ENCODE results near the gene PDE4D.
"Not testable (repeated sequence)": the region's sequence is repeated elsewhere in the genome, so short reads cannot be mapped to it uniquely, and the experiment has no call there.

PDE4D gene

DNA sequence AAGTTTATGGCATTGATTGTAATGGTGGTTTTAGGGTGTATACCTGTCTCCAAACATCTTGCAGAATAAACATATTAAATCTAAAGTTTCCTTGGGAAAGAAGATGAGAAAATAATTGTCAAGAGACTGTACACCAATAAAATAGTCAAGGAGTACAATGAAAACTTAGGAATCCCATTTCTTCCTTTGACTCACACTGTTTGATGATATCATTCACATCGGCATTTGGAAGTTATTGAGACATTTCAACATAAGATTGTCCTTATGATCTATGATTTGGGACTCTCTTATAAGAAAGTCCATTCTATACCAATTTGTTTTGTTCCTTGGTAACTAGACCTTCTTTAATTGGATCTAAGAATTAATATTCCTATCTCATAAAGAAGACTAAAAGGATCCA, 828.0 kb downstream of the PDE4D start:
- no peak for DNase-seq (ENCODE audit: low read depth)

DNA sequence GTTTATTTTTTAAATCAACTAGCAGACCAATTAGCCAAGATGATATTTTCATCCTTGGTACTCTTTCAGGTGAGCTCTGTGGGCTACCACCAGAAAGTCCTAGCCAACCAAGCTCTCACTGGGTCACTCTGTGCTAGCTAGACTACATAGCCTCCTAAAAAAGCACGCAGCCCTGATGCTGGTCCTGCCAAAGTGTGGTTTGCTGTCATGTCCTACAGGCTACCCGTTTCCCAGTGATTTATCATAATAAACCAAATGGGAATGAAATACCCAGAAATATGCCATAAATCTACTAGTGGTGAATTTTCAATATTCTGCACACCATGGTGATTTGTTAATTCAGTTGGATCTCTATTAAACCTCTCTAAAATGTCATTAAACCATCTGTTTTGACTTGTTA, 829.2 kb downstream of the PDE4D start:
- DNase-seq (ENCODE audit: low read depth) = no peak

DNA sequence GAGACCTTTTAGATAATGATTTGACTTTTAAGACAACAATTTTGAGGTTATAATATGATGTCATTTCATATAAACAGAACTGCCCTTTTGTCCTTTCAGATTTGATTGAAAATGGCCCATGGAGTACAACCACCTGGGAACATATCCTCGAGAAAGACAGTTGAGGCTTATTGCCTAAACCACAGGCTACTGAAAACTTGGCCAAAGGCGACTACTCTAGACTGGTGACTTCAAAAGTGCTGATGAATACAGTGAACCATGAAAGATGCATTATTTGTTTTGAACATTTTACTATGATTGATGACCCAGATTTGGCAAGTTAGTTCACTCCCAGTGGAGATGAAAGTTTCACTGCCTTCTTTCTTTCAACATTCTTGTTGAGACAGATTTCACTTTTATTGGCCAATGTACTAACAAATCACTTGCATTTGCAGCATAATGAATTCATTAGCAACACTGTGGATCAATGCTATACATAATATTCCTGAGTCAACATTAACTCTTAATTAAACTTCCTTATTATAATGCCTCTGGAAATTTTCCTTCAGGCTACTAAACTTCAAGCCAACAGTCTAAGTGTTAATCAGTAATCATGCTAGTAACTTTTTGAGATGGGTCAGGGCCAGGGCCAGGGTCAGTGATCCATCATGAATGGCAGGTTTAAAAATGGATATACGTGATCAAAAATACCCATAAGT, 830.4 kb downstream of the PDE4D start:
- DNase-seq (ENCODE audit: low read depth) = no peak

DNA sequence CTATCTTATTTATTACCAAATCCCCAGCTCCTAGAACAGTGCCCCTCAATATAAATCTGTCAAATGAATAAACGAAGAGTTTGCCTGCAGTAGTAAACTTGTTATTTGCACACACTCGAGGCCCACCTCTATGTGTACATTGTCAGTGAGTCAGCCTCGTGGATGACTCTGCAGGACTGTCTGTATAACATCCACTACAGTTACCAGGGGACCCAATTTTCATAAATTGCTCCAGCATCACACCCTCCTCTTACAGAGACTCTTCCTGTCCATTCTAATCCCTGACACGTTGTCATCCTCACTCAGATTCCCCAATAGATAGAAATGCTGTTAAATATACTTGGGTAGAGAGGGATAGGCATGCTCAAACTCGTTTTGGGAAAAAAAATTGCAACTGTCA, 832.1 kb downstream of the PDE4D start:
- DNase-seq (ENCODE audit: low read depth) = no peak

DNA sequence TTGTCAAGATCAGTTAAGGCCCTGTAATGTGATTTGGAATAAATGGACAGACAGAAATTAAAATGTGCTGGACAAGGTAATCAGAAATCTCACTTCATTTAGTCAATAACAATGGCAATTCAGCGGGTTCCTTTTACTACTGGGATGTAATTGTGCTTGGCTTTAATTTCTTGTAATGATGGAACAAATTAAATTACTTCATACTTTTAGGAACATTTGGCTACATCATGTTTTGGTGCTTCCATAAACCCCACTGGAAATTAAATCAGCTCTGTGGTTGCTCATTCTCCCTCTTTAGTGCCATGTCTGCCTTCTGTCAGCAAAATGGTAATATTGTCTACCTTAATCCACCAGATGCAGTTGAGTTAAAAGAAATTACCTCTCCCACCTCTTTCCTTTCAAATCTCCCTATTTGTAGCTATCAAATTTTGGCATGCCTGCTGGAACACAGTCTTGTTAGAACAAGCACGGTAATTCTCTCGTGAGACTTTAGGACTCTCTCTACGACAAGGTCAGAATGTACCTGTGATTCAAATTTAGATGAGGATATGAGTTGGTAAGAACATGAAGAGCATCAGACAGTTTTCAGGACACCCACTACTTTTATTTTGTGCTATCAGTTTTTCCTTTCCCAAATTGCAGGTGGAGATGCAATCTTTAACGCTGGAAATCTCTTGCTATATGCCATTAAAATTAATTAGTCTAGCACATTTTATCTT, 834.4 kb downstream of the PDE4D start:
- DNase-seq (ENCODE audit: low read depth) = no peak

DNA sequence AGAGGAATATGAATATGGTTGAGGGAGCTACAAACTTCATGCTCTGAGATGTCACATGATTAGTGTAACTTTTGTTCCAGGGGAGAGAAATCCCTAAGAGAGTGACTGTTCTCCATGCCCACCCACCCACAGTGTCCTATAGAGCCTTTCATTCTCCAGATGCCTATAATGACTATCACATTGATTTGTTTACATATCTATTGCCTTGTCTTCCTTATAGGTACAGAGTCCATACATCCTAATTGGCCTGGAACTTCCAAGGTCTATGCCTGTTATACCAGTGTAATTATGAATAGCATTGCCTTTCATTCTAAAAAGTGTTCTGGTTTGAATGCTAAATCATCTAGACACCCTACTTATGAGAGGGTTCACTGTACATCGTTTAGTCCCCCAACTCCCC, 835.3 kb downstream of the PDE4D start:
- no peak for DNase-seq (ENCODE audit: low read depth)

DNA sequence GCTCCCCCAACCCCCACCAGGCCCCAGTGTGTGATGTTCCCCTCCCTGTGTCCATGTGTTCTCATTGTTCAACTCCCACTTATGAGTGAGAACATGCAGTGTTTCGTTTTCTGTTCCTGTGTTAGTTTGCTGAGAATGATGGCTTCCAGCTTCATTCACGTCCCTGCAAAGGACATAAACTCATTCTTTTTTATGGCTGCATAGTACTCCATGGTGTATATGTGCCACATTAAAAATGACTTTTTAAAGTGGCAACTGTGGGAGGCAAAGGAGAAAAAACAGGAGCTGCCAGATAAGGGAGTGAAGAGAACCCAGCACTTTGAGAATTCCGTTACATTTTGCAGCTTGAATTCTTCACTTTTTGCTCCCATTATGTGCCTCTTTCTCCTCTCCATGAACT, 836.9 kb downstream of the PDE4D start:
- DNase-seq (ENCODE audit: low read depth) = not testable (repeated sequence)

DNA sequence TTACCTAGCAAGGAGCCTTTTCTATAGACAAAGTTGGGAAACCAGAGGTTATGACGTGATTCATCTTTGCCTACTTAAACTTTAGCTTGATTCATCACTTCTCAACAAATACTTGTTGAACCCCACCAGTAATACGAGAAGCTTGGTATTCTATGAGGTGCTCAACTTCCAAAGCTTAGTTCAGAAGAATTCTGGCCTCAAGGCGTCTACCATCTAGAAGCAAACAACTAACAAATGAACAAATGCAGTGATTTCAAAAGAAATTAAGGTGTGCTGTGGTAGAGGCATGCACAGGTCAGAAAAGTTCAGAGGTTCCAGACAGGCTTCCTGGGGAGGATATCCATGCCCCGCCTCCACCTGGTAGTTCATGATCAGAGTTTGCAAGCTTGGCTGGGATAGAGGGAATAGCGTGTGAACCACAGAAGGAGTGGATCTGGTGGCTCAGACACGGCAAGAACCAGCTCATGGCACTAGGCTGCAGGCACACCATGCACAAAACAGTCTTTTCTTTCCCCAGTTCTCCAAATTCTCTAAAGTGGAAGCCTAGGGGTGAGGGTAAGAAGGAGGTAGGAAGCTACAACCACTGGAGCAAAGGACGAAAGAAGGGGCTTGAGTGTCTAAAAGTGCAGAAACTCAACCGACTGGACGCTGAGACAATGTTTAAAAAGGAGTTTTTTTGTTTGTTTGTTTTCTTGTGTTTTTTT, 837.6 kb downstream of the PDE4D start:
- DNase-seq (ENCODE audit: low read depth) = no peak

DNA sequence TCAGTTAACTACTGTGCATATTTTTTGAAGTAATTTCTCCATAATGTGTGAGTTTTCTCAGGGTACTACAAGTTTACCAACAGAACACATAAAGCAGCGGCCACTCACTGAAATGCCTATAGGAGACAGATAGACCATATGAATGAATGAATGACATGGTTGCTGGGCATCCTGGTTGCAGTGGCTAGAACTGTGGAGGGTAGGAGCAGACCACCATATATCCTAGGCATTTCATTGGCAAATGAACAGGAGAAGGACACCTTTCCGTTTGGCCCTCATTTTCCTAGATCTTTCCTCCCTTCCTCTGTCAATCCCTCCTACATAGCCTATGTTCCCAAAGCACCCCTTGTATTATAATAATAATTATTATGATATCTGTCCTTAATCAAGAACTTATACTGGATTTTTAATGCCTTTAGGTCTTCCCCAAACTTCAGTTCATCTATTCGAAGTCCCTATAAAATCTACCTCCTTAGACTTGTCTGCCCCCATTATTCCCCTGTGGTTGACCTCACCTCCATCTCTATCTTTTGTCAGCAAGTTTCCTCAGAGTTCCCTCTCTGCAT, 838.5 kb downstream of the PDE4D start:
- DNase-seq (ENCODE audit: low read depth) = no peak

DNA sequence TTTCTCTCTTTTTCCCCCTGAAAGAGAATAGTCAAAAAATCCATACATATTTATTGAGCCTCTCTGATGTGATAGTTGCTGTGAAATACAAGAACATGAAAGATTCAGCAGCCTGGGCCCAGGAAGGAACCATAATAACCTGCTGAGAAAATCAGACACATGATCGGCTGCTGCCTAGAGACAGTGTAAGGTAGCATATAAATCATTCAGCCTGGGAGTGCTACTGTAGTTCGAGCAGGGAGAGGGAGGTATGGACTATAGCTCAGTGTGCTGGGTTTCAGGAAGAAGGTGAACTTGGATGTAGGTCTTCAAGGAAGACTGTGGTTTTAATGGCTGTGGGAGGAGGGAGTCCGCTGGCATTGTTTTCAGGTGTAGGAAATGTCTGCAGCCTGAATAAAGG, 841.6 kb downstream of the PDE4D start:
- no peak for DNase-seq (ENCODE audit: low read depth)

DNA sequence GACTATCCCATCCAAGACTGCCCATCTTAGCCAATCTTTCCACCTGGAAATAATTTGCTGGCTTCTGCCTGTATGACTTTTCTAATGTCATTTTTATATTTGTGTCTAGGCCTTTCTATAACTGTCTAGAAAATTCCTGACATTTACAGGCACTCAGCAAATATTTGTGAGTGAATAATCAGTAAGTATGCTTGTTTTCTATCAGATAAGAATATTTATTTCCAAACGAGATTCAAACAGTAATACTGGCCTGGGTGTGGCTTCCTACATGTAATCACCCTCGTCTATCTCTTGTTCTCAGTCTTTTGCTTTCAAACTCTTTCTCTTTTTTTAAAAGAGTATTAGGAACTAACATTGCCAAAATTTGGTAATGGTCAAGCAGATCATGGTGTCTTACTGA, 844.4 kb downstream of the PDE4D start:
- no peak for DNase-seq (ENCODE audit: low read depth)

DNA sequence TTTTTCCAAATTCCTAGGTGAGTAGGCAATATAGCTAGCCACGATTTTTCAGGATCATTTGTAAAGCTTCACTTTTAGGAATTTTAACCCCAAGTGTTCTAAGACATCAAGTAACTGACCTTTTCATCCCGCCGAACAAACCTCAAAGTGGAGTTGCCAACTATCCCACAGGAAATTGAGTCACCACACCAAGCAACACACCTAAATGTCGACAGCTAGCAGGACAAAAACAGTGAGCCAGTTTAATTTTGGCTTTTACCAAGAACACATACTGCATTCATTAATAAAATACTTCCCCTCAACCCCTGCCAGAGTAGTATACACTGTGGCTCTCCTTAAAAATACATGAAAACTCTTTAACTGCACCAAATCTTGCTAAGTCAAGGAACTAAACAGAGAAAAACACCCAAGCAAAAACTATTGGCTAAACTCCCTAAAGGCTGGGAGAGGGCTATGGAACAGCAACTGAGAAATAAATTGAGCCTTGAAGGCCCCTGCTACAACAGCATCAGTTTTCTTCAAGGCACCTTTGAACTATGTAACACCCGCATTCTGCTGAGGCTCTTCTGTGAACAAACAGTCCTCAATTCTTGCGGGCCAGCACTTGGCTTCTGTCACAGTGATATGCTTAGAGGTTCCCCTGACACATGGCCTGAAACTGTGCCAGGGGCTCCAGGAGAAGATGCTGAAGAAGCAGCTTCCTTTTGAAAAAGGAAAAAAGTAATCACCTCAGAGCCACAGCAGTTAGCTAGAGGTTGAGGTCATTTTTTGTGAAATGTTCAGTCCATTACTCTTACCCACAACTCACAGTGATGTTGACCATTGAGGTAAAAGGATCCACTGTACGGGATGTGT, 851.1 kb downstream of the PDE4D start:
- no peak for DNase-seq (ENCODE audit: low read depth)

DNA sequence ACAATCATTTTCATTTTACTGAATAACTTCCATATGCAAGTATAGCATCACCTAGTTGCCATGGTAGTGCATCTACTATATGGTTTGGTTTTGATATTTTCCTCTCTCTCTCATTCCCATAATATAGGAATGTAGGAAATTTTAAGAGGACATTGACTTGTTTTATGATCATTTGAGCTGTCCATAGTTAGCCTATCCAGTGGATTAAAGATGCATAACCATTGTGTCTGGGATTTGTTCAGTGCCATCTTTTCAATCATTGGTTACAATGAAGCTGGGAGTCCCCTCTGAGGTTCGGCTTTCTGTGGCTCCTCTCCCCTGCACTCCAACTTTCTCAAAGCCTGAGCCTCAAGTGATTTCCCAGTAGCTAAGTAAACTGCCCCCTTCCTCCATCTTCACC, 852.2 kb downstream of the PDE4D start:
- DNase-seq (ENCODE audit: low read depth) = no peak

DNA sequence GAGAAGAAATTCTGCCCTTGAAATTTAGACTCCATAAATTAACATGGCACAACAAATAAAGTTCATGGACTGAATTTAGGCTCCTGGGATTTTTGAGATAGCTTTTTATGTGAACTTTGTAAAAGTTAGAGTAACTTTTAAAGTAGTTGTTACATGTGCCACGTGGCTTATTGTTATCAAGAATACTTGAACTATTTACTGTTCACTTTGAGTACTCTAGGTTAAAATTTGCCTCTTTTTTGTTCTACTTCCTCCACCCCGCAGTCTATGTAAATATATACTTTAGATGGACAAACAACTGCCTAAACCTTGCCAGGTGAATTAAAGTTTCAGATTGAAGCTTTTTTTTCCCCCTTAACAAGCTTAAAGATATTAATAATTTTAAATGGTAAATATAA, 852.7 kb downstream of the PDE4D start:
- DNase-seq (ENCODE audit: low read depth) = no peak

DNA sequence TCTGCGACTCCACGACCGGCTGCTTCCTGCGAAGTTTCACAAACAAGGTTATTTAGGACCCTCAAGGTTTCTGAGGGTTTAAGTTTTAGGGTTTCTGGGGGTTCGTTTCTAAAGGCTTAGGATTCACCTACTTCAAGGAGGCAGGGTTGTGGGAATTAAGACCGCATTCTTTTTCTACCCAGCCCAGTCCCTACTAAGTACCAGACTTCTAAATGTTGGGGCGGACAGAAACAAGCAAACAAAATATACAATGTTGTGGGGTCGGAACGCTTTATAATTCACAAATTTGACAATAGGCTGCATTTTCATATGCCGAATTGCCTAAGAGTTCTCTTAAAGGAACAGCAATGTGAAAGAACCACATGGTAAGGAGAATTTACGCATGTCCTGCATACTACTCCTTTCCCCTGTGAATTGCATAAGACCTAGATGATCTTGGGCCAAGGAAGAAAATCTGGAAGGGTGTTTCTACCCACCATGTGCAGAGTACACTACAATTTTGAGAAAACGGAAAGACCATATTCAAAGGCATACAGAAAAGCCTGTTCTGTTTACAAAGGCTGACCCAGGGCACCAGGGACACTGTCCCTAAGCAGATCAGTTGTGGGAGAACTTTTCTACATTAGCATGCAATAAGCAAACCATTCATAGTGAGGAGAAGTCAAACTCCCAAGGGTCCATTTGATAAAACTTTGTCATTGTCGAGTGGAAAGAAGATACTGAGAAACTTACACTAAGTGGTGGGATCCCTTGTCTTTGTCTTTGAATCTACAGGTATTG, 853.3 kb downstream of the PDE4D start:
- no peak for DNase-seq (ENCODE audit: low read depth)

DNA sequence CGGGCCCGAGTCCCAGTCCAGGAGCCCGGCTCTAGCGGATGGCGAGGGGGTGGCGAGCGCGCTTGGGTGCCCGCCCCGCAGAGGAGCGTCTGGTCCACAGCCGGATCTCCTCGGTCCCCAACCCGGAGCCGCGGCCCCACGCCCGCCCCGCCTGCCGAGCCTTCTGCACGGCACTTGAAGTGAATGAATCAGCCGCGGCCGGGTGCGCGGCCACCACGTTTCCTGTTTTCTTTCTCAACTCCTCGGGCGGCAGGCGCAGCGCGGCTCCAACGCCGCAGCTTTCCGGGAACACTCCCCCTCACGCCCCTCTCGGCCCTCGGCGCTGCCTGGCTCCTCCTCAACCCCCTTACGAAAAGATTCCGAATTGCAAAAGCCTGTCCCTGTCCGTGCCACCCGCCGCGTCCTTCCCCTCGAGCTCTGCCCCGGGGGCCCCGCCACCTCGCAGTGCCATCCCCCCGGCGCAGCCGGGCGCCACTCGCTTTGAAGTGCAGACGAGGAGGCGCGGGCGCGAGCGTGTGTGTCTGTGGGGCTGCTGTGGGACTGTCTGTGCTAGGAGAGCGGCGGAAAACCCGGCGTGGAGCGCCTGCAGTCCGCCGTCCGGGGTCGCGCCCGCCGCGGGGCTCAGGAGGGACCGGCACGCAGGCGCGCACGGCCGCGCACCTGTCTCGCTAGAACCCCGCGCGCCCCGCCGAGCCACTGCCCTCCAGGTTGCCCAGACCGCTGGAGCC, 854.1 kb downstream of the PDE4D start:
- peak; percentile 76 for DNase-seq (ENCODE audit: low read depth)

DNA sequence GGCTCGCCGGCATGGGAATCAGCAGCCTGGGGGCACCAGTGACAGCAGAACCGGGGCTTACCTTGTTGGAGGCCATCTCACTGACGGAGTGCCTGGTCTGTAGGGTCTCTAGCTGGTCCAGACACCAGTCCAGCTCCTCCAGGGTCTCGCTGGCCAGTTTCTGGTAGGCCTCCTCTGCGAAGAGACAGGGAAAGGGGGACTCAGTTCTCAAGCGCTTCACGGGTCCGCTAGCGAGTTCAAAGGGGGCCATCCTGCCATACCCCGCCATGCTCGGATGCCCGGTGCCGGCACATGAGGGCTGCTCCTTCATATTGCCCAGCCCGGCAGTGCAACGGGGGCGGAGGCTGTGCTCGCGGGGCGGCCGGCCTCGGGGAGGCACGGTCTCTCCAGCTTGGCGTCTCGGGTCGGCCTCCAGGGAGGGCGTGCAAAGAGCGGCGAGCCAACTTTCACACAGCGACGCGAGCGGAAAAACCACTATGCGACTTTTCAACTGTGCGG, 854.7 kb downstream of the PDE4D start:
- DNase-seq (ENCODE audit: low read depth) = no peak

DNA sequence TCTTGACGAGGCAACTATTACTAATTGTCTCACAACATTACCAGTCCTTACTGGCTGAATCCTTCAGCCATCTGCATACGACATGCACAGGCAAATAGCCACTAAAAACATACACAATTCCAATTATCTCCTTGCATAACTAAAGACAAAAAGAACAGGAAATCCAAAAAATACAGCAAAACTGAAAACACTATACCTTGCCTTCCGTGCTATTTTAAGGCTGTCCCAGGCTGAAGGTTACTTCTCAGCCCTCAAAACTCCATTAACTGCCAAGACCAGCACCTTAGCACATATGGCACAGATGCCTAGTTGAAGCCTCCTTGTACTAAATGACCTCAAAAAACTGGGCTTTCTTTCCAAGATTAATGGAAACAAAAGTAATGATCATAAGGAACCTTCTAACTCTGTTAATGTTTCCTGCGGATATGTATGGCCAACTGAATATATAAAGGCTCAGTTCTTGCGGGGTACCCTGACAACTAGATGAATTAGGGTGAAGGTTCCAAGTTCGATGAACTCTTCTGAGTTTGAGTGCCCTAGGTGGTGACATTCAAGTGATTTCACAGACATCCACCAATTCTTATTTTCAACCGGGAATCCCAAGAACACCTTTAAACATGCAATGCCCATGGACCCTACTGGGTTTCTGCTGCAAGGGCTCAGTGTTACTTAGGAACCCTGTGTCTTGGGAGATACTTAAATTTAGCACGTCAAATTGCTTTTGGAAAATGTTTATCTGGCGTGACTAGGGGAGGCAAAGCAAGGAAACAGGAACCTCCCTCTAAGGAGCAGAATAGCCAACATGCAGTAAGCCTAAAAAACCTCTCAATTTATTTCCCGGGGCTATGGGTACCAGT, 855.4 kb downstream of the PDE4D start:
- DNase-seq (ENCODE audit: low read depth) = no peak

DNA sequence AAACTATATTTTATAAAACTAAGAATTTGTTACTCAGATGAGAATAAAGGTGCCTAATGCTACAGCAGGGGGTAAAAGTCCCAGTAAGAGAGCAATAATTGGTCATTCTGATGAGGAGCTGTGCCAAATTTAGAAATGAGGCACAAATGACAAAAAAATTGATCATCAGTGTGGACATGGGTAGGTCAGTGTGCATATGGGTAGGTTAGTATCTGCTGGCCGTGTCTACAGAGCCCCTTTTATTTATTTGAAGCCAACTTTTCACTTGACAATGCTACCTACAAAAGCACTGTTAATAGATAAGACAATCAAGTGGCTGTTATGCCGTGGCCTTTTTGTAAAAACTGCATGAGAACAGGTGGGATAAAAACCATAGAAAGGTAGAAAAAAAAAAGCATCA, 856.1 kb downstream of the PDE4D start:
- DNase-seq (ENCODE audit: low read depth) = no peak
